ENCODE data around the gene WDFY3.

The WDFY3 gene

GRCh38 chr4:84952776-84953175 is 13.7 kb downstream of the WDFY3 start:
- TF ChIP-seq CTCF (IDR thresholded peaks at IDR 0.05; ENCODE audit: insufficient read depth, low read length, poor library complexity, severe bottlenecking) (no peak), EZH2phosphoT487 (conservative IDR thresholded peaks at IDR 0.05; ENCODE audit: low read length) (no peak)

GRCh38 chr4:84952004-84952403 is 14.5 kb downstream of the WDFY3 start:
- no peaks in the 10 kb centered on the region for H3K36me3 ChIP-seq (ENCODE audit: low read length)

More at GRCh38 chr4:84952776-84953175, 13.7 kb downstream of the WDFY3 start:
- Histone ChIP-seq H3K36me3 (ENCODE audit: low read length) (no peaks in the 10 kb centered on the region), H3K4me3 (ENCODE audit: insufficient read depth, low read length, poor library complexity, severe bottlenecking) (no peak overlapping the region), H3K9me2 (replicated peaks; ENCODE audit: insufficient read depth, low read length) (no peaks in the 10 kb centered on the region), H3K9ac (ENCODE audit: low read length) (no peak overlapping the region), H3K79me2 (ENCODE audit: insufficient read depth, low read length) (no peaks in the 10 kb centered on the region), H3K4me2 (ENCODE audit: low read depth, low read length, poor library complexity, severe bottlenecking) (no peak overlapping the region), H4K20me1 (ENCODE audit: low read depth, low read length) (no peaks in the 10 kb centered on the region), H3F3A (ENCODE audit: insufficient read depth) (no peaks in the 10 kb centered on the region), H3K27ac (ENCODE audit: low read depth, low read length) (no peak overlapping the region), H3K27me3 (ENCODE audit: low read length) (no peaks in the 10 kb centered on the region), H2AFZ (ENCODE audit: low read depth, low read length, severe bottlenecking) (no peak overlapping the region), H3K9me3 (ENCODE audit: insufficient read depth, low read length) (no peaks in the 10 kb centered on the region)

GRCh38 chr4:84948056-84948455 is 18.4 kb downstream of the WDFY3 start:
- H3K36me3 ChIP-seq (ENCODE audit: low read length), result no peaks in the 10 kb centered on the region

More at GRCh38 chr4:84952004-84952403, 14.5 kb downstream of the WDFY3 start:
- Histone ChIP-seq H4K20me1 (ENCODE audit: low read depth, low read length) (no peaks in the 10 kb centered on the region), H3K4me3 (ENCODE audit: insufficient read depth, low read length, poor library complexity, severe bottlenecking) (no peak overlapping the region), H3F3A (ENCODE audit: insufficient read depth) (no peaks in the 10 kb centered on the region), H3K9me2 (replicated peaks; ENCODE audit: insufficient read depth, low read length) (no peaks in the 10 kb centered on the region), H3K9me3 (ENCODE audit: insufficient read depth, low read length) (no peaks in the 10 kb centered on the region), H3K79me2 (ENCODE audit: insufficient read depth, low read length) (no peaks in the 10 kb centered on the region), H3K27me3 (ENCODE audit: low read length) (no peaks in the 10 kb centered on the region), H3K27ac (ENCODE audit: low read depth, low read length) (no peak overlapping the region), H3K9ac (ENCODE audit: low read length) (no peak overlapping the region), H2AFZ (ENCODE audit: low read depth, low read length, severe bottlenecking) (no peak overlapping the region), H3K4me2 (ENCODE audit: low read depth, low read length, poor library complexity, severe bottlenecking) (no peak overlapping the region)
- TF ChIP-seq CTCF (IDR thresholded peaks at IDR 0.05; ENCODE audit: insufficient read depth, low read length, poor library complexity, severe bottlenecking), result no peak
- TF ChIP-seq EZH2phosphoT487 (conservative IDR thresholded peaks at IDR 0.05; ENCODE audit: low read length), result no peak

More at GRCh38 chr4:84948056-84948455, 18.4 kb downstream of the WDFY3 start:
- no peaks in the 10 kb centered on the region for H3F3A ChIP-seq (ENCODE audit: insufficient read depth)
- no peak overlapping the region for H3K27ac ChIP-seq (ENCODE audit: low read depth, low read length)
- no peaks in the 10 kb centered on the region for H4K20me1 ChIP-seq (ENCODE audit: low read depth, low read length)
- H3K79me2 ChIP-seq (ENCODE audit: insufficient read depth, low read length), result no peaks in the 10 kb centered on the region
- no peaks in the 10 kb centered on the region for H3K9me3 ChIP-seq (ENCODE audit: insufficient read depth, low read length)
- H3K4me3 ChIP-seq (ENCODE audit: insufficient read depth, low read length, poor library complexity, severe bottlenecking), result no peak overlapping the region
- H3K4me2 ChIP-seq (ENCODE audit: low read depth, low read length, poor library complexity, severe bottlenecking), result no peak overlapping the region
- no peak overlapping the region for H3K9ac ChIP-seq (ENCODE audit: low read length)
- H3K9me2 ChIP-seq (replicated peaks; ENCODE audit: insufficient read depth, low read length), result no peaks in the 10 kb centered on the region
- TF ChIP-seq CTCF (IDR thresholded peaks at IDR 0.05; ENCODE audit: insufficient read depth, low read length, poor library complexity, severe bottlenecking) (no peak), EZH2phosphoT487 (conservative IDR thresholded peaks at IDR 0.05; ENCODE audit: low read length) (no peak)
- no peaks in the 10 kb centered on the region for H3K27me3 ChIP-seq (ENCODE audit: low read length)
- H2AFZ ChIP-seq (ENCODE audit: low read depth, low read length, severe bottlenecking), result no peak overlapping the region

Data from SU-DHL-6 (cell line).